Stimulated activated CD8-positive, alpha-beta memory T cell treated with anti-CD3 and anti-CD28 coated beads, Interleukin-15, amount 100 ng/mL, for 48 hours (primary cell): ENCODE results near the gene URGCP.

ENCODE experiments used
- DNase-seq, 2 donors: peaks; one replicate each; pipeline ENCODE4 v3.0.0-alpha.2; 2020; ENCODE audit warnings: low read depth in 2 of 2

The URGCP gene

DNA sequence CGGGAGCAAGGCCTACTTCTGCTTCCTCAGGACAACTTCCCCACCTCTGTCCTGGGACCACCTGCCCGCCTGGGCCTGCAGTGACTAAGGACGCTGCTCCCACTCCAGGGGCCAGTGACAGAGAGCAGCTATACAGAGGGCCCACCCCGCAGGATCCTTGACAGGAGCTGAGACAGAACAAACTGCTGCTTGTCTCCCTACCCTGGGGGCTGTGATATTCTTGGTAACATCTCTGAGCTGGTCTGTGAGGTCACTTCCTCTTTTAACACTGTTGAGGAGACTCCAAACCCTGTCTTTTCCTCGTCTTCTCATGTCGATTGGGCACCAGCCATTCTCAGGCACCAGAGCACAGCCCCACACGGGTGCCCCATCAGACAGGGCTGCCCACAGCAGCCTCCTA lies 30.2 kb downstream of the URGCP start:
- DNase-seq = no peak

DNA sequence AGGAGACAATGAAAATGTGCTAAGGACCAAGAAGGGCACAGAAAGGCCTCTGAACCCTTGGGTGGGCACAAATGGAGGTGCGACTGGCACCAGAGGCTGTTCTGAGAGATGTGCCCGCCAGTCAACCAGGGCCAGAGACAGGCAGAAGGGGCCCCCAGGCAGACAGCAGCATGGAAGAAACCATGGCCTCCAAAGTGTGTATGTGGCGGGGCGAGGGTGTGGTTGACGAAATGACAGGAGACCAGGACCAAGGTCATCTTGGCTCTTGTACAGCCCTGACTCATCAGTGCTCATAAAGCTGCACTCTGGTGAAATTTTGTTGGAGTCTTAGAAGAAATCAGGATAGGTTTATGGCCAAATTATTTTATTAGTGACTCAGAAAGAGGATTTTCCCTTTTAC lies 33.1 kb downstream of the URGCP start:
- no peak for DNase-seq

DNA sequence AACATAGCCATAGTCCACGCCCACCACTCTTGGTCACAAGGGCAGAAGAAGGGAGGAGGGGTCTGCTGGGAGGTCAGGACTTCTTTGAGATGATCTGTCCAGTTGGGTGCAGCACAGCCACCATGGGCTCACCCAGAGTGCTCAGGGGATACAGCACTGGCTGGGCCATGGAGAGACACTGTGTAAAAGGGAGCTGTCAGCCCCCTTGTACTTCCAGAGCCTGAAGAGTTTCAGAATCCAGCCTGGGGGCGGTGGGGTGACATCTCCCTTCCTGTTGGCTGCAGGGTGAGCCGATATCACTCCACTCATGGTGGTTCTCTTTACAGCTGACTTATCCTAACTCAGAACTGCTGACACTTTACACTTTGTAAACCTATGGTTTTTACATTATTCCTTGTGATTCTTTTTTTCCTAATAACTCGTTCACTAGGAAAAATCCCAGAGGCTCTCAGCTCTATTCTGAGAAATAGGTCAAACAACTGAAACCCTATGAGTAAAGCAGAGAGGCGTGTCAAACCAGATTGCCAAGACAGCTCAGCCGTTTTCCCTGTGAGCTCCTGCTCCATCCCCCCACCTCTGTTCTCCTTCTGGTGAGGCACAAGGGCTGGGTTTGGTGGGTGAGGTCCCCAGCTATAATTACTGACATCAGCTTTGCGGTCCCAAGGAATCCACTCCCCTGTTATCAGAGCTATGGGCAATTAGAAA lies 33.8 kb downstream of the URGCP start:
- DNase-seq = no peak

DNA sequence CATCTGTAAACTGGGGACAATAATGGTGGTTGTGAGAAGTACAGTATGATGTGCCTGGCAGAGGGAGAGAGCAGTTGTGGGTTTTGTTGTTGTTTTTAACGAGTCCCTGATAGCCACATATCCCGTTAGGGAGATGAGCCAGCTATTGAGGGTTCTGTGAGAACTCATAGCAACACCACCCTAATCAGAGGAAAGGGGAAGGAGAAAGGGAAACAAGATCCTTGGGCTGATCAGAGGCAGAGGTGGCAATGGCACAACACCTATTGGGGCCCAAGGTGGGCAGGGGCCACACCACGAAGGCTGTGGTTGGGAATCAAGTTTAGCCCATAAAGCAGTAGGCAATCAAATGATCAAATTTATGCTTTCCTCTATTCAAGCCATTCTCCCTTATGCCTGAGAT lies 35.3 kb downstream of the URGCP start:
- DNase-seq = no peak

DNA sequence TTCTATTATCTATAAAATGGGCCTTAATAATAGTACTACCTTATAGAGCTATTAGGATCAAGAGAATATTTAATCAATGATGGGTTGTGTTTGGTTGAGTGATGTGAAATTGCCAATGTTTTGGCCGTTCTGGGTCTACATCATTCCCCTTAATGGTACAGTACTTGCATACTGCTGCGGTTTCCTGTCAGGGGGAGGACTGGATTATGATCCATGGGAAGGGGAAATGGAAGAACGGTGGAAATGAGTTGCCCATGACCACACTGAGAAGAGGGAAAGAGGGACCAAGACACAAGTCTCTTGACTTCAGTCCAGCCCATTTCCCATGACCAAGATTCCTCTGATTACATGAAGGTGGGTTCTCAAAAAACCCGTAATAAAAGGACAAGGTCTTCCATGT lies 36.1 kb downstream of the URGCP start:
- DNase-seq = no peak

DNA sequence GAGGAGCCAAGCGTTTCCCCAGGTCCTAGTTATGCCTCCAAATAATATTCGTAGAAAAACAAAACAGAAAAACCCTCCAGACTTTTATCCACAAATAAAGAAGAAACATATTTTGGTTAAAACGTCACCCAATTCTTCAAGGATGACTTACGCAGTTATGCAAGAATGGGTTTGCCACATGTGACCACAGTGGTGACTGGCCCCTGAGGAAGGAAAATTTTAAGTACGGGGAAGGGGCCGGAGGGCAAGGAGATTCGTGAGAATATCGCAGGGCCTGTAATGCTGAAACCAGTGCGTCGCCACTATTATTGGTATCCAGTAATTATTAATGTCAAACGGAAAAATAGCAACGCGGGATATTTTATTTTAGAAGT lies 36.5 kb downstream of the URGCP start:
- peak in 1 of 2 donors; percentile 13 for DNase-seq

DNA sequence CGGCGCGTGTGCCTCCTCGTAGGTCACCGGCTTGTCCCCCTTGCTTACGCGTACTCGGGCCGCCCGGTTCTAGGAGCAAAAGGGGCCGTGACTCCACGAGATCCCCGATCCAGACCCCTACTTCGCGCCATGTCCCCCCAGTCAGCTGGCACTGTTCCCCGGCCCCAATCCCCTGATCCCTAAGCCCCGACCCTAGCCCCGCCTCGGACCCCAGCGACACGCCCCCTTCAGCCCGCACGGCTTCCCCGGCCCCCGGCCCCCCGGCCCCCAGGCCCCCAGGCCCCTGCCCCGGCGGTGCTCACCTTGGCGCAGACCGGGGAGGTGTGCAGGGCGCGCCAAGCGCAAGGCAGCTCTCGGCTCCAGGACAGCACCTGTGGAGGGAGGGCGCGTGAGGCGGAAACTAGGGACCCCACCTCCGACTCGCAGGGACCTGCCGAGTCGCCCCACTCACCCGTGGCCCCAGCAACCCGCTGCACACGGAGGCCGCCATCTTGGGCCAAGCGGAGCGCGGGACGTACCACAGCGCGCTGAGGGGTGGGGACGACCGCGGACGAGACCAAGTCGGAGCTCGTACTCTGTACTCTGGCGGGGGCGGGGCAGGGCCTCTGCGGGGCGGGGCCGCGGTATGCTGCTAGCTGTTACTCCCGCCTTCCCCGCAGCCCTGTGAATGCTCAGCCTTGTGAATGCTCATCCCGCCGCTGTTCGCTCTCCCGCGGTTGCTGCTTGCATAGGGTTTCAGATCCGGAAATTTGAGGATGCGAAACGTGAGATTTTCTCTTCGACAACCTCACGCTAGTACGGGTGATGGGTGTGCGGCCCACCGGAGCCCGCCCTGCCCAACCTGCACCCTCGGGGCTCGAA lies 37.2 kb downstream of the URGCP start, which contains the start of gene MRPS24:
MRPS24 (minus strand) TSS at position 512 of the 861 bp plus-strand sequence; CDS start at position 490, 22 bp downstream.
- DNase-seq = peak; percentile 88 to 90

DNA sequence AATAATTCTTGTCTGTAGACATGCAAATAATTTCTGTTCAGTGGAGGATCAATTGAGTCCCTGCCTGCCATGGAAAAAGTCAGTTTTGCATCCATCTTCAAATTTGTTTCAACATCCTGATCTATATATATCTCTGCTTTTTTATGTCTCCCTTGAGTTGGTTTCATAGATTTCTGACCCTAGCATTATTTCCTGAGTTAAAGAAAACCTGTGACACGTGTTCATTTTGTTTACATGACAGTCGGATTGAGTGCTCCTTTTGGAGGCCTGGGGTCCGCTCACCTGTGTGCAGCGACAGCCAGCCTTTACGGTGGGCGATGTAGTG lies 37.8 kb downstream of the URGCP start:
- DNase-seq = no peak

DNA sequence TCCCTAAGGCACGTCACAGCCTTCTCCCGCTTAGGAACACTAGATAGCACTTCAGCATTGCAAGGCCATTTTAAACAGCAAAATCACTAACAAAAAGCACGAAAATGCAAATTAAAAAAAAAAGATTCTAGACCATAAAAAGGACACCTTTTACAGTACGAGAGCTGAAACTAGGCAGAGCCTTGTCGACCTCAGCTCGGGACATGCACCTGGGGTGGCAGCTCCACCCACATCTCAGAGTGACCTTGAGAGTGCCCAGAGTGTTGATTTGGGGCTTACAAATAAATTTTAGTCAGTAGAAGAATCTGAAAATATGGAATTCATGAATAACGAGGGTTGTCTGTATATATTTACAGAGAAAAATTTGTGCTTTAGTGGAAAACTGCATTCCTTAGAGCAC lies 38.2 kb downstream of the URGCP start:
- DNase-seq = no peak

DNA sequence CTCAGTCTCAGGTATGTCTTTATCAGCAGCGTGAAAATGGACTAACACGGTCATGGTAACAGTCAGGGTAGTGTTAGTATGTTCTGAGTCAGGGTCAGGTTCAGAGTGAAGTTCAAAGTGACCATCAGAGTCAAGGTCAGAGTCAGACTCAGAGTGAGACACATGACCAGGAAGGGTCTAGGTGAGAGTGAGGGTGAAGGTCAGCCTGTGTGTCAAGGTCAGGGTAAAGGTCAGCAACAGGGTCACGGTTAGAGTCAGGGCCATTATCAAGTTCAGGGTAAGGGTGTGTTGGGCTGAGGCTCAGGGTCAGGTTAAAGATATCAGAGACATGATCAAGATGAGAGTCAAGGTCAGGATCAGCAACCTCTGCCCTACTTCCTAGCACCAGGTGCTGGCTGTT lies 41.1 kb downstream of the URGCP start:
- no peak for DNase-seq

DNA sequence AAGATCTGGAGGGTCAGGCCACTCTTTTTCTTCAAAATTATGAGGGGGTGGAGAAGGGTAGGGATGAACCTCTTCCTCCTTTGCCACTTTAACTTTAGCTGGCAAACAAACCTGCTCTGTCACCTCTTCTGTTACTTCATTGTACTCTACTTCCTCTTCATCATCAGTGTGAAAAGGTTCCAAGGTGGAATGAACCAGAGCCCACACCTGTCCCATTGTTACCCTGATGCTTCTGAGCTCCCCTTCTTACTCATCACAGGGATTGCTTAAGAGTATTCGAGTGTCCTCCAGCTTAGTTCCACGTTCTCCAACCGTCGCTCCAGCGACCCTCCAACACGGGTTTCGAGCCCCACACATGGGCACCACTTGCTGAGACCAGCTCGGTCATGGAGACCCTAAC lies 42.3 kb downstream of the URGCP start:
- no peak for DNase-seq

DNA sequence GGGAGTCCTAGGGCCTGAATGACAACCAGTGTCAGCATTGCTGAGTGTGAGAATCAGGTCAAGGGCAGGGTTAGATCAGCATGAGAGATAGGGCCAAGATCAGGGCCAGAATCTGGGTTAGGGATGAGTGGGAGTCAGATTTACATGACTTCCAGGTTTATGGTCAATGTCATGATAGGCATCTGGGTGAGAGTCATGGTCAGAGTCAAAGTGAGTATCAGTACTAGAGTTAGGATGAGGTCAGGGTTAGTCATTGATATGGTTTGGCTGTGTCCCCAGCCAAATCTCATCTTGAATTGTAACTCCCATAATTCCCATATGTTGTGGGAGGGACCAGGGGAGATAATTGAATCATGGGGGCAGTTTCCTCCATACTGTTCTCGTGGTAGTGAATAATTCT lies 49.4 kb downstream of the URGCP start:
- DNase-seq = no peak

DNA sequence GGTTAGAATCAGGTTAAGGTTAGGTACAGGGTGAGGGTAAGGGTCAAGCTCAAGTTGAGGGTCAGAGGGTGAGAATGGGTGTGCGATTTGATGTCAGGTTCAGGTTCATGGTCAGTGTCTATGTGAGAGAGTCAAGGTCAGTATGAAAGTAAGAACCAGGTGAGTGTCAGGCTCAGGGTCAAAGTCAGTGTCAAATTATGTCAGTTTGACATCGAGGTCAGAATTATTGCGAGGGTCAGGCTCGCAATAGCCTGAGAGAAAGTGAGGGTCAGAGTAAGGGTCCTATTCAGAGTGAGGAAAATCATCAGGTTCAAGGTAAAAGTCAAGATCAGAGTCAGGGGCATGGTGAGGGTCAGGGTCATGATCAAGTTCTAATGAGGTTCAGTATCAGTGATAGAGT lies 50.1 kb downstream of the URGCP start:
- DNase-seq = no peak

DNA sequence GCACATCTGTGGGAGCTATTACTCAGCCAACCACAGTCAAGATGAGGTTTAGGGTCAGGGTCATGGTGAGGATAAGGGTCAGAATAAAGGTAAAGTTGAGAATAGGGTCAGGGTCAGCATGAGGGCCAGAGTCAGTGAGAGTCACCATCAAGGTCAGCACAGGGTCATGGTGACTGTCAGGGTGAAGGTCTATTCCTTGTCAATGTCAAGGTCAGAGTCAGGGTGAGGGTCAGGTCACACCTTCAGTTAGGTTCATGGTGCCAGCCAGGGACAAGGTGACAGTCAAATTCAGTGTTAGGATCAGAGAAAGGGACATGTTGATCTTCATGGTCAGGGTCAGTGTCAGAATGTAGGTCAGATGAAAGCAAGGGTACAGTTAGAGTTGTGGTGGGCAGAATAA lies 51.2 kb downstream of the URGCP start:
- DNase-seq = no peak

DNA sequence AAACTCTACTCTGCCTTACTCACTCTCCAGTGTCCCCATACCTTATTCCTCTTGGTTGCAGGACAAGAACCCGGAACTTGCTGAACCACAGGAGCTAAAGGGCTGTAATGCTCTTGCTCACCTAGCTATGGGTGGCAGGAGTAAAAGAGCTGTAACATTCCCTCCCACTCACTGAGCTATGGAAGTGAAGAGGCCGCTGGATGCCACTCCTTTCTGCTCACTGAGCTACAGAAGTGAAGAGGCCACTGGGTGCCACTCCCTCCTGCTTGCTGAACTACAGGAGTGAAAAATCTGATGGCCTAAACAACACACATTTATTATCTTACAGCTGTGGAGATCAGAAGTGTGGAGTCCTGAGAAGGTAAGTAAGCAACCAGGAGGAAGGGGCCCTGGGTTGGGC lies 54.6 kb downstream of the URGCP start:
- no peak for DNase-seq

DNA sequence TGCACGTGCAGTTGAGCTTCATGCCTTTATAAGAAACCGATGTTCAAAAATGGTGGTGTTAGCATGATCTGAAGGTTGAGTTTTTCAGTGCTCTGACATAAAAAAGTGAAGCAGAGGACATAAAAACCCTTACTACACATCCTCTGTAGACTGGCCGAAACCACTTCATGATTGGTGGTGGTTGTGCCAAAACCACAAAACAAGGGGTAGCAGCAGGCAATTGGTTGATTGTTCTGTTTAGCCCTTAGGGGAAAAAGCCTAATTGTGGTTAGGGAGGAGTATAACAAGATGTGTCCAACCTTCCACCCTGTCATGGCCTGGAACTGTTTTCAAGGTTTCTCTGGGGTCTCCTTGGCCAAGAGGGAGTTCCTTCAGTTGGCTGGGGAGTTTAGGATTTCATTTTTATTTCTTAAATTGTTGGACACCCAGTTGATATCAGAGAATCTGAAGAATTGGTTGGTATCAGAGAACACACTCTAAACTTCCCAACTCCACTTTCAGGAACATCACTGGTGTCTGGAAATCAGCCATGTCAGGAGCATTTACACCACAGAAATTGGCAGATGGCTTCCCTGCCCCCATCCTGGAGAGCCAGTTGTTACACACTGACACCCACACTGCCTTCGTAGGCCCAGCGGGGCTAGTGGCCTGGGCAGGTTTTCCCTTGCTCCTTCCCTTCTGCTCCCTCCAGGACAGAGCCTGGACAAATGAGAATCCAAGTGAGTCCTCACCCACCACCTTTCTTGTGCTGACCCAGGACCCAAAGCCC lies 55.9 kb downstream of the URGCP start:
- DNase-seq = no peak

DNA sequence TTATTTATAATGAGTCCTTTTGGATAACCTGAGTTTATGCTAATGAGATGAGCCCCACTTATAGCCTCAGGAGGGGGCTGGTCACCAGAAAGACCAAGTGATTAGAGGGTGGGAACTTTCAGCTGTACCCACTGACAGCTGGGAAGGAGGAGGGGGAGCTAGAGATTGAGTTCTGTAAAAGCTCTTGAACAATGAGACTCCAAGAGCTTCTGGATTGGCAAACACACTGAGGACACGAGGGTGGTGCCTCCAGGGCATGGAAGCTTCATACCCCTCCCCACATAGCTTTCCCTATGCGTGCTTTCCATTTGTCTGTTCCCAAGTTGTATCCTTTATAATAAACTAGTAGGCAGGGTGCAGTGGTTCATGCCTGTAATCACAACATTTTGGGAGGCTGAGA lies 57.3 kb downstream of the URGCP start:
- no peak for DNase-seq

DNA sequence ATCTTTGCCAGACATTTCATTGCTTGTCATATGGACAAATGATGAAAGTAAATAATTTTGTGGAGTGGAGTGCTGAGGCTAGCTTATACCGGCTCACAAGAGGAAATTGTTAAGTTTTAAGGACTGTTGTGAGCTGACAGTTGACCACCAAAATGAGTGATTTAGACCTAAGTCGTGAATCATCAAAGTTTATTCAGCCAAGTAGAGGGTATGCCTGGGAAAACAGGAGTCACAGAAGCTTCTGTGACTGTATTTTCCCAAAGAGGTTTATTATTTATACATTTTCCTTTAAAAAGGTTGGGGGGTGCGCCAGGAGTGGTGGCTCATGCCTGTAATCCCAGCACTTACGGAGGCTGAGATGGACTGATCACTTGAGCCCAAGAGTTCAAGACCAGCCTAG lies 58.9 kb downstream of the URGCP start:
- no peak for DNase-seq

DNA sequence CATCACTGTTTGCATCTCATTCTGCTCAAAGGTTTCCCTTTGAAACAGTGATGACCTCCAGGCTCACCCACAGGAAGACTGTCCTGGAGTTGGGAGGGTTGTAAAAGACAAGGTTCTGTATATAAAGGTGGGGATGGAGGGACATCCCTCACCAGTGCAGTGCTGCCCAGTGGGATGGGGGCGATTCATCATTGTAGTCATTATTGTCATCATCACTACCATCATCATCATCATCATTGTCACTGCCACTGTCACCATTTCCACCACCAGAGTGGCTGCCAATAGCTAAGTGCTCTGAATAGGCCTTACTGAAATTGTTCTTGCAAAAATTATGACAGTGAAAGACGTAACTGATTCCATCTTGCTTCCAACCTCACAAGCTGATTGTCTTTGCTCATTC lies 61.7 kb downstream of the URGCP start:
- DNase-seq = no peak

DNA sequence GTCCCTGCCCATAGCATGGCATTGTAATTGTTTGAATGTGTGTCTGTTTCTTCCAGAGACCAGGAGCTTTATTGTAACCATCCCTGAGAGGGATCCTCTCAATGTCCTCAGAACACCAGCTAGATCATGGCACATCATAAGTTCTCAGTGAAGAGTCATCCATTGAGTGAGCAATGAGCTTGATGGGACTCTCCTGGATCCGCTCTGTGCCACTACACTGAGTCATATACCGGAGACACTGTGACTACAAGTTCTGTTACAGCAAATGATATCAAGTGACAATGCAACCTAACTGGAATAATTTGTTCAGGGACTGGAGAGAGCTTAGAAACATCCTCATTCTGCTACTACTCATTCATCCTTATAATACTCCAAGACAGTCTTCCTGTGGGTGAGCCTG lies 62.1 kb downstream of the URGCP start:
- DNase-seq = no peak

DNA sequence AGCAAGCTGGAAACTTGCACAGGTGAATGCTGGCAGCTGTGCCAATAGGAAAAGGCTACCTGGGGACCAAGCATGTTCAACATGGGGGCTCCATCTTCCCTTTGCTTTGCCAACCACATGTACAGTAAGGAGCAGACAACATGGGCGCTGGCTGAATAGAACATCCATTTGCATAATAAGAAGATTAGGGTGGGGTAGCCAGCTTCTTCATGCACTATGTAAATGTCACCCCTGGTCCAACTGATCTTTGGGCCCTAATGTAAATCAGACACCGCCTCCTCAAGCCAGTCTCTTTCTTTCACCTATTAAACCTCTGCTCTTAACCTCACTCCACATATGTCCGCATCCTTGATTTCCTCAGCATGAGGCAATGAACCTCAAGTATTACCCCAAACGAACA lies 63.1 kb downstream of the URGCP start:
- DNase-seq = no peak

DNA sequence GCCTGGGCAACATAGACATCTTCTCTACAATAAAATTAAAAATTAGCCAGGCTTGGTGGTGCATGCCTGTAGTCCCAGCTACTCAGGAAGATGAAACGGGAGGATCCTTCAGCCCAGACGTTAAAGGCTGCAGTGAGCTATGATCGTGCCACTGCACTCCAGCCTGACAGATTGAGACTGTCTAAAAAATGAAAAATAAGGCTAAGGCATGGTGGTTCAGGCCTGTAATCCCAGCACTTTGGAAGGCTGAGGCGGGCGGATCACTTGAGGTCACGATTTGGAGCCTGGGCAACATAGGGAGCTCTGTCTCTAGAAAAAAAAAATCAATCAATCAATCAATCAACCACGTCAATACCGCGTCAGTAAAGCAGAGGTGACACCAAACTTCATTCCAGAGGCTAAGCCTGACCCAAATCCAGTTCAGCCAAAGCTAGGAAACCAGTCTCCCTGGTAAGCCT lies 68.2 kb downstream of the URGCP start:
- DNase-seq = no peak
